GM19043 (cell line): ENCODE results near the gene SH3GL1.

ENCODE experiments used
- ATAC-seq: cut with Tn5 transposase; IDR thresholded peaks from one replicate; pipeline ENCODE4 v1.9.1; 2021; ENCODE audit warnings: low read depth; ENCODE audit not compliant: unreplicated experiment

SH3GL1 gene

GRCh38 chr19:4326215-4326836 is 74.0 kb downstream of the SH3GL1 start:
- no peak for ATAC-seq

- no peak for ATAC-seq
Measured at GRCh38 chr19:4324228-4324627, 76.1 kb downstream of the SH3GL1 start.

- no peak for ATAC-seq
Measured at GRCh38 chr19:4323692-4324091, 76.7 kb downstream of the SH3GL1 start.

- ATAC-seq: no peak
Measured at GRCh38 chr19:4322942-4323665, 77.2 kb downstream of the SH3GL1 start.

- ATAC-seq: no peak
Measured at GRCh38 chr19:4320419-4320818, 79.9 kb downstream of the SH3GL1 start.

GRCh38 chr19:4319067-4319718 is 81.2 kb downstream of the SH3GL1 start:
- no peak for ATAC-seq

GRCh38 chr19:4318460-4318859 is 81.9 kb downstream of the SH3GL1 start:
- ATAC-seq: no peak

- ATAC-seq: no peak
Measured at GRCh38 chr19:4316956-4317355, 83.4 kb downstream of the SH3GL1 start.

- no peak for ATAC-seq
Measured at GRCh38 chr19:4313847-4314490, 86.4 kb downstream of the SH3GL1 start.
